NCI-H345 treated with DMSO at 0.1 percent for 48 hours (cell line): Measurements from ENCODE around the gene PTCD2.

Experiments
- DNase-seq: peaks from one replicate; lab custom pipeline; 2025; ENCODE audit not compliant: unreplicated experiment; lab: John Stamatoyannopoulos, UW

PTCD2 gene

GRCh38 chr5:72410688-72411295 lies 90.6 kb downstream of the PTCD2 start:
- no peak for DNase-seq

GRCh38 chr5:72412283-72413055 lies 92.3 kb downstream of the PTCD2 start:
- DNase-seq: no peak

GRCh38 chr5:72415616-72416325 lies 95.6 kb downstream of the PTCD2 start:
- no peak for DNase-seq

GRCh38 chr5:72417333-72418062 lies 97.3 kb downstream of the PTCD2 start:
- DNase-seq: no peak
